Bone marrow (tissue), 2 donors: ENCODE results near the gene GMDS.
"Not testable (repeated sequence)": the region's sequence is repeated elsewhere in the genome, so short reads cannot be mapped to it uniquely, and the experiment has no call there.

ENCODE experiments used
- DNase-seq, 2 donors: peaks; one replicate each; lab custom pipeline; 2025; lab: John Stamatoyannopoulos, UW

The GMDS gene

DNA sequence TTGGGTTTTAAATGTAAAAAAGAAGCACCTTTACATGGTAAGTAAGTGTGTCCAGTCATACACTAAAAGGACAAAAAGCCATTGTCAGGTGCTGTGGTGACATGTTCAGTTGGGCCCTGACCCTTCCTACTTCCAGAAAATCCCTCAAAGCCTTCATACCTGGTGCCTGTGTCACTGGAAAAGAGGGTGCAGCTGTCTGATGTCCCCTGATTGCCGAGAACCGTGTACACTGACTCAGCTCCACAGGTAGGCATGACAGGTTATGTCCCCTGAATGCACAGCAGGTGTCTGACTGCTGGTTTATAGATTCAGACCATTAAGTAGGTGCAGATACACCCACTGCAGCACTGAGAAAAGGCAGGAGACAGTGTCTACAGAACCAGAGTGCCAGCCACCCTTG lies 536.6 kb downstream of the GMDS start:
- no peak for DNase-seq

DNA sequence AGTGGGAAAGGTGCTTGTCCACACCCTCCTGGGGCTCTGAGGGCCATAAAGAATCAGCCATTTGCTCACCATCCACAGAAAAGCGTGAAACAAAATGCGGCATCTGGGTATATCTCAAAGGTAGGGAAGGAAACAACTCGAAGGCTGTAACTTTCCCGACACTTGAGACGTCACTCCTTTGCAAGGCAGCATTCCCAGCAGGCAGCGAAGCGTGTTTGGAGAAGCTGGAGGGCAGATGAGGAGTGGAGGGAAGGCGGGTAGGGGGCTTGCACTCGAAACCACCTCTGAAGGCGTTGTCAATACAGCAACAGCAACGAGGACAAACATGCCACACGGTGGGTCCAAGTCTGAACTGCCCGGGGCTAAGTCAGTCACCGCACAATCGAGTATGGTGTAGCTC lies 537.3 kb downstream of the GMDS start:
- DNase-seq, result no peak

DNA sequence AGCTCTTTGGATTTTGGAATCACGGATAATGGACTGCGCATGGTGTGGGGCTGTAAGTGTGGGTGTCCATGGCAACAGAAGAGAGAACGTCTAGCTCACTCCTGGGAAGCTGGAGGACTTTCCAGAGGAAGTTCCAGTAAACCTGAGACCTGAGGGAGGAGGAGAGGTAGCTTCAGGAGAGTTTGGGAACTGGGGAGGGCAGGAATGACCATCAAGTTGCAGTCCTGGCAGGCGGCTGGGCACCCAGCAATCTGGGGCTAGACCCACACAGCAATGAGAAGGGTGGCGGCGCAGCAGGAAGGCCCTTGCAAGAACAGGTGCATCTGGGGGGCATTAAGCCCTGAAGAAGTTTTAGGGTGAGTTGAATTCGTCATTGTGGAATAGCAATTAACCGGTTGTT lies 539.8 kb downstream of the GMDS start:
- DNase-seq, result no peak

DNA sequence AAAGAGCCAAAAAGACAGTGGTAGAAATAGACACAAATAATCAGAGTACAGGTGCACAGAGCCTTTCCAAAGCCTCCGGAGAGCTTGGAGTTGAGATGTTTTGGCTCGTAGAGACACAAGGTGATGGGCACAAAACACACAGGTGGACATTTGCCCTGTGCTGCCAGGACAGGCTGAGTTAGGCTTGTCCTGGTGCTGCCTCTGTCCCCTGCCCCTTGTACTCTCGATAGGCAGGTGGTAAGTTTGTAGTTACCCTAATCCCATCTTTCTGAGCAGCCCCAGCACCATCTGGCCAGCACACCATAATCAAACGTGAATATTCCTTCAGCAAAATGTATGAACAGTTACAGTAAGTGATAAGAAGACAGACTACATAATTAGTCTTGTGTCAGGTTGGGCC lies 540.2 kb downstream of the GMDS start:
- DNase-seq, result no peak

DNA sequence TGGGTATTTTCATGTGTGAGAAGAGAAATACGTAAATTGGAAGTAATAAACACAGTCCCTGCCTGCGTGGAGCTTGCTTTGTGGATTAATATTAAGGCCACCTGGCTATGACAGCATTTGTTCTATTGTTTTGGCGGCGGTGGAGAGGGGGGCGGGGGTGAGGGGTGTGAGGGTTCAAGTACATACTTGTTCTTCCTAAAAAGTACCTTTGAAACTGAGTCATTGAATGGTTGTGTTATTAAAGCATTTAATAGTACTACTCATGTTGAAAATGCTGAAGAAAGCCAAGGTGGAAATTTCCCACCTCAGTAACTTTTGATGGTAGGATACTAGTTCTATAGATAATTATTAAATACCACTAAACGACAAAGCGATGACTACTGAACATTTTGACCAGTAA lies 540.7 kb downstream of the GMDS start:
- no peak for DNase-seq

DNA sequence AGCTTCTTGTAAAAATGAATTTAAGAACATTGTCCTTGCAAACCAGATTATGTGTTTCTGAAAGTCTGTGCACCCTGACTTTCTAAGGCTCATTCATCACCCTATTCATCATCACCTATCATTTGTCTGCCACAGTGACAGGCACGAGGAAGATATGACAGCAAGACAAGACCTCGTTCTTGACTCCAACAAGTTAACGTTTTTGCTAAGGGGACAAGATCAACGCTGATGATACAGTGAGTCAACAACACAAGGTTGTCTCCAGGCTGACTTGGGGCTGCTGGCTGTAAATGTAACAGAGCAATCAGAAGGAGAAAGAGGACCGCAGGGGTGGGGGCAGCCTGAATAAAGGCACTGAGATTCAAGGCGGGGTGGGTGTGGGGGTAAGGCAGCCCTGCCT lies 541.5 kb downstream of the GMDS start:
- DNase-seq, result no peak

DNA sequence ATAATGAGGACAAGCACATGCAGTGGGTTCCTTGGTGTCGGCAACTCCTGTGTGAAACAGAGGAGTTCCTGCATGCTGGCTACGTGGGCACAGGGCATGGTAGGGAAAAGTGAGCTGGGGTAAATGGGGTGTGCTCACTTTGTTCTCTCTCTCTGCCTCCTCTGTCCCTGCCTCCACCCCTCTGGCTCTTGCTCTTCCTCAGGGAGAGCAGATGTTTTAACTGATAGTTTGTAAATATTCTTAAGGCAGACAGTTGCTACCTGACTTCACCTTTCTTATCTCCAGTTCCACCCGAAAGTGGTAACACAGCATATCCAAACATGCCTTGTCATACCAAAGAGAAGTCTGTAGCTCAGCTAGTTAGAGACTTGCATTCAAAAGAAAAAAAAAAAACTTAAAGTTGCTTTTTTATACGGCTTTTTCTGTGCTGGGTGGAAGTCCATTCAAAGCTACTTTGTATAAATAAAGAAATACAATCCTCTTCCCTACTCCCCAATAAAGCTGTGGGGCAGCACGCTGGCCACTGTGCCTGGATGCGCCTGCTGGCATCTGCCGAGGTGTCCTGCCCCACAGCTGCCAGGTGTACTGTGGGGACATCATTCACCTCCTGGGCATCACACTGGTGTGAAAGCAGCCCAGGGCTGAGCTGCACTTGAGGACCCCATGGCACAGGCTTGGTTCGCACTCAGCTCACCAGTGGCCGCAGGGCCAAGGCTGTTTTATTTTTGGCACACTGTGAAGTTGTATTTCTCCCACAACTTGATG lies 542.1 kb downstream of the GMDS start:
- DNase-seq, result no peak

DNA sequence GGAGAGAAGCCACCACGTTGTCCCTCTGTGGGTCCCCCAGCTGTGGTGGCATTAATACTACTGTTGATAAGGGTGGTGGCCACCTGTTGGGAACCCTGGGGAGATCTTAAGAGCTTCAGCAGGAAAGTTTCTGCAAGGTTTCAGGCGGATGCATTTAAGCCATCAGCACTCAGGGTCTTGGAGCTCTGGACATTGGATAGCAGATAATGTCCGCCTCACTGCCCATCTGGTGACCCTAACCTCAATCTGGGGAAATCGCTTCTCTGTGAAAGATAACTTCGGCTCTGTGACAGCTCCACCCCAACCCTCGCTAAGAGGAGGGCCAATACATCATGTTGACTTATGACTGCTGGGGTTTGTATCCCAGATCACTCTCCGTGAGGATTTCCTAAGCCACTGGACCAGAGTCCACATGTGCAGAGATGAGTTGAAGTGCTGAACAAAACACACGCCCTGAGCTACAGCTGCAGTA lies 542.8 kb downstream of the GMDS start:
- no peak for DNase-seq

DNA sequence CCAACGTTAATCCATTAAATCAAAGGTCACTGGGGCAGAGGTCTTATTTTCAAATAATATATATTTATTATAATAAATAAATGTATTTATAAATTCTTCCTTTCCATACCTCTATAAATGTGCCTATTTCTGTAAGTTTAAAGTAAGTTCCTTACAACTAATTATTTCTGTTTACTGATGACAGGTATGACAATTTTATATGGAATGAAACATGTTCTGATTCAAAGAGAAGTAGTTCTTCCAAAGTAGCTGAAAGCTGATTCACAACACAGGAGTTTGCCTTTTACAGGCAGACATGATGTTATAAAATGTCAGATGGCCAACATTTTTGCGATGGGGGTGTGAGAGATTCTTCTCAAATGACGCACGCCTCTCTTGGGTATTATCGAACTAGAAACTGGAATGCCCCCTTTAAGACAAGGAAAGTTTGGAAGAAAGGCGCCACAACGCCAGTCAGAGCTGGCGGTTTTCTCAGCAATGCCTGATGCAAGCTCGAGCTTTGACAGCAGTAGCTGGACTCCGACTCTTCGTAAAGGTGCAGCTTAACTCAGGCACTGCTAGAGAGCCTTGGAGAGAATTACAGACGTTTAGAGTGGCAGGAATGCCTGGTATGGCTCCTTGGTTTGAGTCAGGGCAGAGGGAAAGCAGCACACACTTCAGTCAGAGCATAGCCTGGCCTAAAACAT lies 543.6 kb downstream of the GMDS start:
- DNase-seq, result no peak

DNA sequence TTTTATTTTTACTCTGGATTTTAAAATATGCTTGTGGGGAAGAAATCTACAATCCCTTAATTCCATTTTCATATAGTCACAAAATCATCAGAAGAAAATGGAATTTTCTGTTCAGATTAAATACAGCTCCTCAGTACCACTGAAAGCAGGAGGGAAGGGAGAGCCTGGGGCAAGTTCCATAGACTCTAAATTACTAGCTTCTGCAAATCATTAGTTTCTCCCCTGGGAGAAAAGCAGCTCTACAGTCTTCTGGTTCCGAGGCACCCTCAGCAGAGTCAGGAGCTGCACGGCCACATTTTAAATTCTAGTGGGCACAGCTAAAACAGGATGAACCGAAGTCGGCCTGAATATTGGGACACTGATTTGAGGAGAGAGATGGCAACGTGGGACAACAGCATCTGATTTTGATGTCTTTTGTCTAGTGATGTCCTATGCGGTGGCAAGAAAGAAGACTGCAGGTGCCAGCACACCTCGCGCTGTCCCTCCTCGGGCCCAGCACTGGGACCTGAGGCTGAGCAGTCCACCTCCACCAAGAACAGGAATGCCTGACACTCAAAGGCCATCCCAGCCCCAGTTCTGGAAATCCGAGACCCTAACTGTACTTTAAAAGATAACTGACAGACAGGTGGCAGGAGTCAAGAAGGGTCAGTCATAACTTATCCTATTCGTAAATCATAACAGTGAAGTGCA lies 545.0 kb downstream of the GMDS start:
- no peak for DNase-seq

DNA sequence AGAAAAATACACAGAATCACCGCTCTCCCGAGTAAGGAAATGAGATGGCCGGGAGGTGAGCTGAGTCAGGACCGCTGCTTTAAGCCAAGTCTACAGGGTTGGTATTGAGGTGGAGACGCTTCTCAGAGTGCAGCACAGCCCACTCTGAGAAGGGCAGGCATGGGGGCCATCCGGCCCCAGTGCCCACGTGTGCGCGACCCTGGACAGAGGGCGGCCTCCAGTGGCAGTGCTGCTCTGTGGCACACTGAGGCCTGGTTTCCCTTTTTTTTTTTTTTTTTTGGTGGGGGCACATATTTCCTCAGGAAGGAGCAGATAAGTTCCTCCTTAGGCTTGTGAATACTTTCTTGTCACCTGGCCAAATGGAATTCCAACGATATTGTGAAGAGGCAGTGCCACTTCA lies 546.9 kb downstream of the GMDS start:
- no peak for DNase-seq

DNA sequence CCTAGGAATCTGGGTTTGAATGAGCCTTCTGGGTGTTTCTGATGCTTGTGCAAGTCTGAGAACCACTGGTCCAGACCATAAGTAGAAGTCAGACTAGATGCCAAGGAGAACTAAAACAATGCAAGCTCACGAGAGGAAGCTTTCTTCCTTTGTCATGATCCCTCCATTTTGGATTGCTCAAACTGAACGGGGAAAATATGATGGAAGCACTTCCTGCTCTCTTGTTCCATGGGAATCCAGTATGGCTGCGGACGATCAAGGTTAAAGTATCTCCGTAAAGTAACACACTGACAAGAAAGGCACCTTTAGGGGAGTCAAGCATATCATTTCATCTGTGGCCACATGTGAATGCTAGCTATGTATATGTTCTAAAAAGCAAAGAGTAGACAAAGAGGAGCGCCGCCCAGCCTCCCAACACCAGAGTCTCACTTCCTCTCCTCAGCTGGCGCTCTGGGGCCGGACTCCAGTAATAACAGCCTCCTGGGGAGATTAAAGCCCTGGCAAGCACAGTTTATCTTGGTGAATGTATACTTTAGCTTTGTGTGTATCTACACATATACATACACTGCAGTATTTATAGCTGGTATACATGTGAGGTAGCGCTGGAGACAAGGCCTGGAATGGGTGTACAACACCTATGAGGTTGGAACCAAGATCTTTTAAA lies 547.6 kb downstream of the GMDS start:
- DNase-seq, result no peak

DNA sequence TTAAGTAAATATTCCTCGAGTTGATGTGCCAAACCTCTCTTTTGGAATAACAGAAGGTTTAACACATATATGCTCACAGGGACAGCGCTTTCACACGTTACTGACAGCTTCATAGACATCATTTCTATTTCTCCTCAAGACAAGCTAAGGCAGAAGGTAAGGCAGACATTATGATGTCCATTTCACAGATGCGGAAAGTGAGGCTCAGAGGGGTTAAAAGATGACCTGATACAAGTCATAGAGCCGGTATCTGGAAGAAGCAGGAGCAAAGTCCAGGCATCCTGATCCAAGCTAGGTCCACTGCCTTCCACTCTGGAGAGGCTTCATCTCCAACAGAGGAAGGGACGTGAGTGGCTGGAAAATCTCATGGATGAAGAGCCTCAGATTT lies 548.9 kb downstream of the GMDS start:
- DNase-seq, result no peak

DNA sequence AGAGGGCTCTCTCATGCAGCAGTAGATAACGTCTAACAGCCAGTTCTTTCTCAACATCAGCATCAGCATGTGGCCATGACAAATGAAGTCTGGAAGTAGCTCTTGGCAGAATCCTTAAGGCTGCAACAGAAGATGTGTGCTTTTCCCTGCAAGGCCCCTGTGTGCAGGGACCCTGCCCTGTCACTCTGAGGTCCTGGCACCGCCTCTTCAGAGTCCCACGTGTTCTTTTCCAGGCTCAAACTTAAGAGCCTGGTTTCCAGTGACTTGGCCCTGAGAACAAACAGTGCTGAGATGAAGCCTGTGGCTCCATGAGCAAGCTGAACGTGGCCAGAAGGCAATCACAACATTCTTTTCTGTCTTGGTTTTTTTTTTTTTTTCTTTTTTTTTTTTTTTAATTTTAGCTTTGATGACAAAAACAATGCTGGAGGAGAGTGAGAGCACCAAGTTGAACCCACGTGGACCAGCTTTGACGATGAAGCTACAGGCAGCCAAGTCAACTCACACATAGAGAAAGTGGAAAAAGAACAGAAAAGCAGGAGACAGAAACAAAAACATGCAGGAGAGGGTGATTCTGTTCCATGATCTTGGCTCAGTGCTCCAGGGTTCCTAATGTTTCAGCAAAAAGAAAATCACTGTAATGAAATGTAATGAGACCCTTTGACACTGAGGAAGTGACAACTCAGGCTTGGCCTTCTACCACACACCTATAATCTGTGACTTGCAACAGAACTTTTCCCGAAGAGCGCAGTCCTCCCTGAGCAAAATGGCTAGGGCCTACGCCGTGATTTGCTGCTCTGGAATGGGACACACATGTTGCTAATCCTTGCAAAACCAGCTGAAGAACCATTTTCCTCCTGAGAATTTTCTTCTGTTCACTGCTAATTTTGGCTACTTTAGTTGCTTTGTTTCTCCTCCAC lies 549.6 kb downstream of the GMDS start:
- DNase-seq, result no peak

DNA sequence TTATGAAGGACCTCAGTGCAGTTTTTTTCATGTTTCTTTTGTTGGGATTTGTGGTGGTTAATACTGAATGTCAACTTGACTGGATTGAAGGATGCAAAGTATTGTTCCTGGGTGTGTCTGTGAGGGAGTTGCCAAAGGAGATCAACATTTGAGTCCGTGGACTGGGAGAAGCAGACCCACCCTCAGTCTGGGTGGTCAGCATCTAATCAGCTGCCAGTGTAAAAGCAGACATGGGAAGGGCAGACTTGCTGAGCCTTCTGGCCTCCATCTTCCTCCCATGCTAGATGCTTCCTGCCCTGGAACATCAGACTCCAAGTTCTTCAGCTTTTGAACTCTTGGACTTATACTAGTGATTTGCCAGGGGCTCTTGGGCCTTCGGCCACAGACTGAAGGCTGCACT lies 553.6 kb downstream of the GMDS start:
- not testable (repeated sequence) for DNase-seq

DNA sequence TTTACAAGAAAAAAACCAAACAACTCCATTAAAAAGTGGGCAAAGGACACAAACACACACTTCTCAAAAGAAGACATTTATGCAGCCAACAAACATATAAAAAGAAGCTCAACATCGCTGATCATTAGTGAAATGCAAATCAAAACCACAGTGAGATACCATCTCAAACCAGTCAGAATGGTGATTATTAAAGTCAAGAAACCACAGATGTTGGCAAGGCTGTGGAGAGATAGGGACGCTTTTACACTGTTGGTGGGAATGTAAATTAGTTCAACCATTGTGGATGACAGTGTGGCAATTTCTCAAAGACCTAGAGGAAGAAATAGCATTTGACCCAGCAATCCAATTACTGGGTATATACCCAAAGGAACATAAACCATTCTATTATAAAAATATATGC lies 554.7 kb downstream of the GMDS start:
- DNase-seq, result not testable (repeated sequence)

DNA sequence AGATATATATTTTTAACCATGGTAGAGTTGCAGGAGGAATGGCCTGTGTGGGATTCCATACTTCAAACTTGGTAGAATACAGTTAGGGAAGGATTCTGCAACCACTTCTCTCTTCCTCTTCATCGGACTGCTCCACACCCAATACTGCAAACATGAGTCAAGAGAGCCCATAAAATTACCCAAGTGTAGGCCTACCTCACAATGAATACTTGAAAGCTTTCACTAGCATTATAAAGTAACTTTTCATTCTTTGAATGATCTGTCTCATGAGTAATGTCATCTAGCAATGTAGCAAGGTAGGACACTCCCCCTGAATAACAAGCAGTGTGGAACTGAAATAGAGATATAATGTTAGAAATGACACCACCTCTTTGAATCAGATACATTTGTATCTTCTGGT lies 556.3 kb downstream of the GMDS start:
- DNase-seq, result no peak

DNA sequence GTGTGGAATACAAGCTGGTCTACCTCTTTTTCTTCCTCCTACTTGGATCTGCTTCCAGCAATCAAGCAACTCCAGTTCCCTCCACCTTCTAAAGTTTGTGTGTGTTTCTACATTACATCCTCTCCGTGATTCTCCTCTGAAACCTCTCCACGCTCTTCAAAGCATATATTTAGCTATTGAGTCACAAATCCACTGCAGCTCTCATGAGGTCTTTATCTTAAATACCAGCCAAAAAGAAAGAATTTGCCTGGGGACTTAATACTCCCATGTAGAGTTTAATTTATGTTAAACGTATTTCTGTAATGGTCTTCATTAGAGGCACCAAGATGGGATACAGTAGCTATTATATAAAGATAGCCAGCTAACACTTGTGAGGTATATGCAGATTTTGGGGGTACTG lies 557.0 kb downstream of the GMDS start:
- DNase-seq, result no peak

DNA sequence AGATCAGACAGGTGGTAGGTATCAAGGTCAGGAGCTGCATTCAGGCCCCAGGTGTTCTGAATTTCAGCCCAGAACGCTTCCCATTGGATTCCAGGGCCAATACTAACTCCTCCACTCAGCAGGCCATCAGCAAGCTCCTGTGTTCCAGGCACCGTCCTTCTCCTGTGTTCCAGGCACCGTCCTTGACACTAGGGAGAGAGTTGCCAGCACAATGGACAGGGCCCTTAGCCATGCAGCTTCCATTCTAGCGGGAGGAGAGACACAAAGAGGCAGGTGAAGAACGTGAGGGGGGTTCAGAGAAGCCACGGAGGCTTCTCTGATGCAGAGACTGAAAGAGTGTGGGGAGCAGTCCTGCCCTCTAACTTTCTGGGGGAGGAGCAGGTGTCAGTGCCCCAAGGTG lies 558.0 kb downstream of the GMDS start:
- no peak for DNase-seq

DNA sequence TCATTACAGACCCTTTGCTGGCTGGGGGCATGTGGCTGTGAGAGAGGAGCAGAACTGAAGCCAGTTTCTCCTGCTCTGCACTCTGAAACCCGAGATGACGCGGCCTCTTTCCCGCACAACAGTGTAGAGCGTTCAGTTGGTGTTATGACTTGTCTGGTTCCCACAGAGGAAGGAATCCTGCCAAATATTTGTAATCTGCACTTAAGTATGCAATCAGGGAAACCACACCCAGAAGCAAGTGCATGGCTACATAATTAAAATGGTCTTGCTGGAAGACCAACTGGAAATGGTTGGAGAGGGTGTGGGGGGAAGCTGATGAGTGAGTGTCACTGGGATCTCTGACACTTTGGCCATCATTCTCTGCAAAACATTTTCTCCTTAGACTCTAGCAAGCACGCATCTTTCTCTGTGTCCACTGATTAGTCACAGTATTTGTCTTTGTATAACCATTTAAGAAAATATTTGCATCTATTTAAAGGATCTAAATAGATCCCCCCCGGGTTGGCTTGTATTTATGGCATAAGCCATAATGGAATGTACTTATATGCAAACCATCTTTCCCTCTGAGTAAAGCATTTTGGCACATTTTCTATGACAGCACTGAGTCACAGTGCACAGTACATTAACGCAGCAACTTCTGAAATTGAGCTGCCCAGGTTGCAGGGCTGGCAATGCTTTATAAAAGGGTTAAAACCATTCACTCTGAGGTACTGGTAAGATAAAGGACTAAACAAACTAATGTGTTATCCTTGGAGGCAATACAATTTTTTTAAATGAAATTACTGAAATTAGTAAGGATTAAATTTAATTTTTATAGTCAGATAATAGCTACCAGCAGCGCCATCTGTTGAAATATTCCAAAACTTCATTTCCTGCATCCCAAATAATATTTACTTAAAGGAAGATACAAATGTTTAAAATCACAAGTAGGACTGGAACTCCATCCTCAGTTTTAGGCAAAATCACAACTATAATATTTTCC lies 559.0 kb downstream of the GMDS start:
- no peak for DNase-seq
